H9 (cell line): ENCODE data around the gene TNFRSF4. TPM values are rescaled to one million over a fixed set of nuclear protein-coding genes. Genes with fewer than 3 reads are reported as not detected.

Experiments
- DNase-seq: peaks from one replicate; pipeline ENCODE4 v3.0.0-alpha.2; 2017
- H2AFZ ChIP-seq: one replicate; pipeline ENCODE4 v1.6.1; 2013; ENCODE audit warnings: mild to moderate bottlenecking, low read length, control low read depth, moderate library complexity
- H2AK5ac ChIP-seq: 2 replicates; pipeline ENCODE4 v1.6.1; 2013; ENCODE audit warnings: low read length, control low read depth, mixed read lengths; ENCODE audit not compliant: insufficient read length
- H2BK120ac ChIP-seq: one replicate; pipeline ENCODE4 v1.6.1; 2013; ENCODE audit warnings: low read depth, mild to moderate bottlenecking, low read length, control low read depth, inconsistent platforms; ENCODE audit not compliant: poor library complexity, severe bottlenecking
- H2BK12ac ChIP-seq: 2 replicates; pipeline ENCODE4 v1.6.1; 2013; ENCODE audit warnings: low read length, control low read depth, mixed read lengths, low read depth; ENCODE audit not compliant: insufficient read length
- H2BK15ac ChIP-seq: 2 replicates; pipeline ENCODE4 v1.6.1; 2013; ENCODE audit warnings: low read depth, low read length, control low read depth
- H2BK20ac ChIP-seq: one replicate; pipeline ENCODE4 v1.6.1; 2013; ENCODE audit warnings: low read depth, mild to moderate bottlenecking, low read length, control low read depth, inconsistent platforms; ENCODE audit not compliant: poor library complexity, severe bottlenecking
- H2BK5ac ChIP-seq: 2 replicates; pipeline ENCODE4 v1.6.1; 2013; ENCODE audit warnings: low read length, control low read depth, mixed read lengths; ENCODE audit not compliant: insufficient read length
- H3K14ac ChIP-seq: 2 replicates; pipeline ENCODE4 v1.6.1; 2013; ENCODE audit warnings: low read length, control low read depth; ENCODE audit not compliant: insufficient read depth
- H3K18ac ChIP-seq: 2 replicates; pipeline ENCODE4 v1.6.1; 2013; ENCODE audit warnings: low read depth, mild to moderate bottlenecking, mixed read lengths, low read length, control low read depth; ENCODE audit not compliant: insufficient read length
- H3K23ac ChIP-seq: 2 replicates; pipeline ENCODE4 v1.6.1; 2013; ENCODE audit warnings: low read length, control low read depth, mixed read lengths, low read depth; ENCODE audit not compliant: insufficient read length
- H3K23me2 ChIP-seq: 2 replicates; pipeline ENCODE4 v1.6.1; 2013; ENCODE audit warnings: low read depth, mild to moderate bottlenecking, mixed read lengths, low read length, control low read depth; ENCODE audit not compliant: insufficient read length, poor library complexity, severe bottlenecking
- H3K27ac ChIP-seq: 2 replicates; pipeline ENCODE4 v1.5.1; 2013; ENCODE audit warnings: low read length, control low read depth, mixed read lengths, low read depth; ENCODE audit not compliant: insufficient read length
- H3K27me3 ChIP-seq: 2 replicates; pipeline ENCODE4 v1.6.1; 2013; ENCODE audit warnings: low read length, control low read depth, inconsistent platforms; ENCODE audit not compliant: insufficient read depth
- H3K4ac ChIP-seq: 2 replicates; pipeline ENCODE4 v1.6.1; 2013; ENCODE audit warnings: low read depth, mild to moderate bottlenecking, control low read depth, inconsistent platforms, low read length, moderate library complexity
- H3K4me1 ChIP-seq: 2 replicates; pipeline ENCODE4 v1.6.1; 2013; ENCODE audit warnings: low read length, control low read depth, inconsistent platforms; ENCODE audit not compliant: insufficient read depth
- H3K4me2 ChIP-seq: 2 replicates; pipeline ENCODE4 v1.6.1; 2013; ENCODE audit warnings: low read length, control low read depth, mixed read lengths; ENCODE audit not compliant: insufficient read length, insufficient read depth
- H3K56ac ChIP-seq: 2 replicates; pipeline ENCODE4 v1.6.1; 2013; ENCODE audit warnings: low read depth, mild to moderate bottlenecking, mixed read lengths, low read length, control low read depth; ENCODE audit not compliant: insufficient read length
- H3K79me1 ChIP-seq: 2 replicates; pipeline ENCODE4 v1.6.1; 2013; ENCODE audit warnings: low read depth, mild to moderate bottlenecking, moderate library complexity, low read length, control low read depth, inconsistent platforms; ENCODE audit not compliant: insufficient read depth, poor library complexity, severe bottlenecking
- H3K79me2 ChIP-seq: 2 replicates; pipeline ENCODE4 v1.6.1; 2013; ENCODE audit warnings: low read length, control low read depth, inconsistent platforms; ENCODE audit not compliant: insufficient read depth
- H3K9ac ChIP-seq: 2 replicates; pipeline ENCODE4 v1.6.1; 2013; ENCODE audit warnings: low read length, control low read depth, mixed read lengths; ENCODE audit not compliant: insufficient read length; ENCODE audit errors: extremely low read depth
- H3K9me3 ChIP-seq: one replicate; pipeline ENCODE4 v1.6.1; 2013; ENCODE audit warnings: low read depth, low read length, inconsistent platforms; ENCODE audit not compliant: control insufficient read depth
- H3T11ph ChIP-seq: one replicate; pipeline ENCODE4 v1.6.1; 2013; ENCODE audit warnings: mild to moderate bottlenecking, low read length, control low read depth, inconsistent platforms
- H4K20me1 ChIP-seq: one replicate; pipeline ENCODE4 v1.6.1; 2013; ENCODE audit not compliant: control insufficient read depth, insufficient read length, insufficient read depth
- H4K5ac ChIP-seq: 2 replicates; pipeline ENCODE4 v1.6.1; 2013; ENCODE audit warnings: low read depth, mild to moderate bottlenecking, mixed read lengths, low read length, control low read depth; ENCODE audit not compliant: insufficient read length
- H4K8ac ChIP-seq: replicated peaks from 2 replicates; pipeline ENCODE4 v1.6.1; 2013; ENCODE audit warnings: low read length, control low read depth, mixed read lengths, low read depth; ENCODE audit not compliant: insufficient read length
- H4K91ac ChIP-seq: 2 replicates; pipeline ENCODE4 v1.6.1; 2013; ENCODE audit warnings: low read depth, mild to moderate bottlenecking, moderate library complexity, mixed read lengths, low read length, control low read depth; ENCODE audit not compliant: insufficient read length
- H3K27ac Mint-ChIP-seq, 3 experiments: 2 replicates in 2 of 3; 3 replicates in 1 of 3; pipeline ENCODE4 v1.8.0; 2020 to 2021; ENCODE audit warnings: mixed read lengths in 3 of 3, mild to moderate bottlenecking in 1 of 3, moderate library complexity in 1 of 3
- H3K27me3 Mint-ChIP-seq: 2 replicates; pipeline ENCODE4 v1.8.0; 2021; ENCODE audit warnings: low read depth, mild to moderate bottlenecking, moderate library complexity, mixed read lengths
- H3K36me3 Mint-ChIP-seq, 3 experiments: 2 replicates in 2 of 3; 3 replicates in 1 of 3; pipeline ENCODE4 v1.8.0; 2020 to 2021; ENCODE audit warnings: low read depth in 3 of 3, mixed read lengths in 3 of 3; ENCODE audit not compliant: insufficient read depth in 1 of 3
- H3K4me1 Mint-ChIP-seq, 2 experiments: 2 replicates each; pipeline ENCODE4 v1.8.0; 2020; ENCODE audit warnings: mixed read lengths in 2 of 2
- H3K4me3 Mint-ChIP-seq, 2 experiments: 2 replicates in 1 of 2; 3 replicates in 1 of 2; pipeline ENCODE4 v1.8.0; 2020 to 2021; ENCODE audit warnings: mild to moderate bottlenecking in 2 of 2, mixed read lengths in 2 of 2, moderate library complexity in 1 of 2
- H3K9me3 Mint-ChIP-seq, 2 experiments: 2 replicates in 1 of 2; 3 replicates in 1 of 2; pipeline ENCODE4 v1.8.0; 2020; ENCODE audit warnings: mild to moderate bottlenecking in 2 of 2, mixed read lengths in 2 of 2, moderate library complexity in 1 of 2
- CTCF ChIP-seq: fragments of 200-600 bp; sonication (generic); conservative IDR thresholded peaks from 3 replicates; pipeline ENCODE4 v1.8.0; 2021; ENCODE audit warnings: antibody characterized with exemption, mild to moderate bottlenecking
- WGBS: extraction: QIAGEN DNeasy Blood & Tissue Kit; methylation state at CpG from one replicate; pipeline ENCODE4 v1.1.7; 2013; ENCODE audit warnings: missing lambda C conversion rate, low lambda C conversion rate, mixed read lengths; ENCODE audit not compliant: insufficient read length; ENCODE audit errors: extremely low coverage; 5-methylcytosine and 5-hydroxymethylcytosine counted together
- total RNA-seq: library from RNA; stranded (reverse); gene quantifications from 2 replicates; pipeline ENCODE4 v1.2.1, GENCODE V29; 2021

Gene TNFRSF4
- total RNA-seq, 1 experiment from 2014 or later, result 0.24 TPM

- no CpG with 5 or more reads among the region's 22 CpGs for WGBS
- Mint-ChIP-seq H3K9me3 (no peaks in the 10 kb centered on the region; a peak in 2 of 5 replicates), H3K27ac (peak overlapping the region in 2 of 3 experiments; percentile 86 to 92; a peak in 3 of 7 replicates), H3K27me3 (peaks cover 3% of the 10 kb centered on the region; the same call in 1 of the 2 replicates), H3K4me3 (no peak overlapping the region; a peak in 1 of 5 replicates), H3K36me3 (peaks cover 36 to 80% (median 66%) of the 10 kb centered on the region in 3 experiments; a peak in 6 of 7 replicates), H3K4me1 (peaks cover 14 to 27% of the 10 kb centered on the region in 2 experiments)
- Histone ChIP-seq H3K79me2 (no peaks in the 10 kb centered on the region), H2AFZ (no peak overlapping the region), H2AK5ac (no peak overlapping the region), H3K23me2 (no peaks in the 10 kb centered on the region), H4K20me1 (no peaks in the 10 kb centered on the region), H3K4me1 (no peaks in the 10 kb centered on the region), H3K27me3 (no peaks in the 10 kb centered on the region), H3K9me3 (no peaks in the 10 kb centered on the region), H3K79me1 (no peaks in the 10 kb centered on the region), H2BK5ac (no peak overlapping the region), H3K4me2 (no peak overlapping the region), H4K8ac (no peak overlapping the region), H3K23ac (no peak overlapping the region), H2BK120ac (no peak overlapping the region), H3K18ac (no peak overlapping the region), H2BK20ac (no peak overlapping the region), H3K27ac (no peak overlapping the region), H2BK15ac (no peak overlapping the region), H4K5ac (peak overlapping the region; percentile 4), H3K4ac (no peak overlapping the region), H3K56ac (no peak overlapping the region), H3K9ac (no peak overlapping the region), H2BK12ac (no peak overlapping the region), H3T11ph (no peak overlapping the region), H4K91ac (no peak overlapping the region), H3K14ac (no peak overlapping the region)
- no peak for TF ChIP-seq CTCF
- no peak for DNase-seq
Measured at GRCh38 chr1:1259119-1259488, 45.2 kb upstream of the TNFRSF4 start.
